NCI-H1092 (cell line): ENCODE data around the gene FRS3.
"Not testable (repeated sequence)": the region's sequence is repeated elsewhere in the genome, so short reads cannot be mapped to it uniquely, and the experiment has no call there.

Source experiments
- DNase-seq: peaks from one replicate; lab custom pipeline; 2025; lab: John Stamatoyannopoulos, UW

Gene FRS3

GRCh38 chr6:41768545-41769308 lies 11.0 kb downstream of the FRS3 start:
- no peak for DNase-seq

GRCh38 chr6:41767112-41767833 lies 12.4 kb downstream of the FRS3 start:
- DNase-seq, result no peak

DNA sequence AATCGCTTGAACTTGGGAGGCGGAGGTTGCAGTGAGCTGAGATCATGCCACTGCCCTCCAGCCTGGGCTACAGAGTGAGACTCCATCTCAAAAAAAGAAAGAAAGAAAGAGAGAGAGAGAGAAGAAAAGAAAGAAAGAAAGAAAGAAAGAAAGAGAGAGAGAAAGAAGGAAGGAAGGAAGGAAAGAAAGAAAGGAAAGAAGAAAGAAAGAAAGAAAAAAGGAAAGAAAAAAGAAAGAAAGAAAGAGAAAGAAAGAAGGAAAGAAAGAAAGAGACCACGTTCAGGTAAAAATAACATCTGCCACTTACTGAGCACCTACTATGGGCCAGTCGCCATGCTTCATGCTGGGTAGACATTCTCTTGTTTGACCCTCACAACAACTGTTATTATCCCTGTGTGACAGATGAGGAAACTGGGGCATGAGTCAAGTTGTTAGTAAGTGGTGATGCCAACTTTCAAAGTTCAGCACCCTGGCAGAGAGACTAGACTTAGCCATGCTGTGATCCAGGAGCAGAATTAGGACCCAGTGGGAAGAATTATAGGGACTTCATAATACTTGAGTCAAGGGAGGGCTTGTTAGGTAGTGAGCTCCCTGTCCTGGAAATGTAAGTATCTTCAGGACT lies 13.5 kb downstream of the FRS3 start:
- not testable (repeated sequence) for DNase-seq

DNA sequence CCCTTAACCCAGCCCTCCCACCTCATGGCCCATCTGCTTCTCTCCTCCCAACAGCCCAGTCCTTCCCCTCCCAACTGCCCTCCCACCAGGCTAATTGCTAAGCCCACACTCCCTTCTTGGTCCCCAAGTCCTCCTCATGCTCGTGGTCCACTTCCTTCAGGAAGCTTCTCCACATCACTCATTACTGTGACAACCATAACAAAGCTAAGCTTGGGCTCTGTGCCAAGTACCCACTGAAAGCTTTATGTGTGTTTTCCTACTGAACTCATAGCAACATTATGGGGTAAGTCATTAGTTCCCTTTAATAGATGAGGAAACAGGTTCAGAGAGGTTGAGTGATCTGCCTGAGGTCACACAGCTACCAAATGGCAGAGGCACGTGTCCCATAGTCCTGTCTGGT lies 16.2 kb downstream of the FRS3 start:
- DNase-seq, result no peak

- DNase-seq, result no peak
Observed at GRCh38 chr6:41759905-41760579, 19.7 kb downstream of the FRS3 start.

DNA sequence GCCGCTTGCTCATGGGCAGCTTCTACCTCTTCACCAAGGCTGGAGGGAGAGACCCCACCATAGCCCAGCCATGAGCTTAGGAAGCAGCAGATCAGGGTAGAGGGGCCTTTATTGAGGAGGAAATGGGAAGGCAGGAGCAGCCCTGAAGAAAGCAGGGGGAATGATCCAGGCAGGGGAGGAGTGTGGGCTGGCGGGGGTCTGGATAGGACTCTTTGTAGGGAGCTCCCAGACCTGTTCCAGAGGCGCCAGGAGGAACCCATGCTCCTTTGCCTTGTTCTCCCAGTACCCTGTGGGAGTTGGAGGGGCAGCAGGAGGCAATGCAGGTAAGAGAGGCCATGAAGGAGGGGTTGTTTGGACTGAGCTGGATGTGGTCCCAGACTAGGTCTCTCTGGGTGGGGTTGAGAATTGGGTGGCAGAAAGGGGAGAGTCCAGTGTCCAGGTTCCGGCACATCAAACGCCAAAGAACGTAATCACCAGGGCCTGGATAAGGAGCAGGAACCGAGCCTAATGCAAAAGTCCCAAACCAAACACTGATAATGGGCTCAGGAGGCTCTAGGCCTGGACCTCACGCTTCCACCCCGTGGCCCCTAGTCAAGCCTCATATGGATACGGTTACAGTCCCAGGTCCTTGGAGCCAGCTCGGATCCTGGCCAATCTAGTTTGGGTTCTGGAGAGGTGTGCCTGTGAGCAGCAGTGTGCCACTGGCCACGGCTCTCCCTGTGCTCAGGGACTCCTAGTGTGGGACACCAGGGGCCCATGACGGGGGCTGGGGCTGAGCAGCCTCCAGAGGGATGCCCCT lies 20.4 kb downstream of the FRS3 start:
- no peak for DNase-seq

DNA sequence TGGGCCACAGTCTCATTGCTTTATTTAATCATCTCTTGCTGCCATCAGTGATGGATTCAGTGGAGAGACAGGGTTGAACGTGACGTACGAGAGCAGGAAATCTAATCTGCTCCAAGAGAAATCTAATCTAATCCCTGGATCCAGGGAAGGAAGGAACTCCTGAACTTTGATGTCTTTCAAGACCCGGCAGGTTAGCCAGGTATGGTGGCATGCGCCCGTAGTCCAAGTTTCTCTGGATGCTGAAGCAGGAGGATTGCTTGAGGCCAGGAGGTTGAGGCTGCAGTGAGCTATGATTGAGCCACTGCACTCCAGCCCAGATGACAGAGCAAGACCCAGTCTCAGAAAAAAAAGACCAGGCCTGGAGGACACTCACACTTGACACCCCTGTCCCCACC lies 21.1 kb downstream of the FRS3 start:
- no peak for DNase-seq

- DNase-seq, result no peak
Observed at GRCh38 chr6:41757931-41758640, 21.6 kb downstream of the FRS3 start.

DNA sequence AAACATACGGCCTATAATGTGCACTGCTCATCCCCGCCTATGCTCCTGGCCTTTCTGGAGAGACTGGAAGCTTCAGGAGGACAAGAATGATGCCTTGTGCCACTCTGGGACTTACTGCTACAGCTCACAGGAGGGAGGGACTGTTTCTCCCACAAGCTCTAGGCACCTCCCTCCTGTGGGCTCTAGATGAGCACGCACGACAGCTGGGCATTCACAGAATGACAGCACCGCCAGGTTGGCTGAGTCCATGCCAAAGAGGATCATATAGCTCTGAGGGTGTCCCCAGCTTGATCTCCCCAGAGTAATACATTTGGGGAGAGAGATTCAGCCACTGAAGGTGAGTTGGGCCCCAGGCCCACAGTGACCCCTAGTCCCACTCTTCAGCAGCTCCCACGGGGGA lies 22.4 kb downstream of the FRS3 start:
- DNase-seq, result no peak

GRCh38 chr6:41756354-41756753 lies 23.3 kb downstream of the FRS3 start:
- DNase-seq, result no peak

- DNase-seq, result no peak
Observed at GRCh38 chr6:41755895-41756294, 23.8 kb downstream of the FRS3 start.

DNA sequence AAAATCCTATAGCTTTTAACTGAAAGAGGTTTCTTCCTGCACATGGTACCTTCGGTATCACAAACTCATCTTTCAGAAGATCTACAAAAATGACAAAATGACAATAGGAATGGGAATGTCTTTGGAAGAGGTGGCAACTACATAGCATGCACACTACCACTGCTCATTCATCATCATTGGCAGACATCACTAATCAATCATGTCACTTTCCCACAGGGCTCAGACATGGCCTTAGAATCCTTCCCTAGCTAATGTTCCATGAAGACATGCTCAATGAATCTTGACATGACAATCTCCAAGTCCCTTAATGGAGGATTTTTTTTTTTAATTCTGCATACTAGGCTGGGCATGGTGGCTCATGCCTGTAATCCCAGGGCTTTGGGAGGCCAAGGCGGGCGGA lies 29.3 kb downstream of the FRS3 start:
- DNase-seq, result no peak

DNA sequence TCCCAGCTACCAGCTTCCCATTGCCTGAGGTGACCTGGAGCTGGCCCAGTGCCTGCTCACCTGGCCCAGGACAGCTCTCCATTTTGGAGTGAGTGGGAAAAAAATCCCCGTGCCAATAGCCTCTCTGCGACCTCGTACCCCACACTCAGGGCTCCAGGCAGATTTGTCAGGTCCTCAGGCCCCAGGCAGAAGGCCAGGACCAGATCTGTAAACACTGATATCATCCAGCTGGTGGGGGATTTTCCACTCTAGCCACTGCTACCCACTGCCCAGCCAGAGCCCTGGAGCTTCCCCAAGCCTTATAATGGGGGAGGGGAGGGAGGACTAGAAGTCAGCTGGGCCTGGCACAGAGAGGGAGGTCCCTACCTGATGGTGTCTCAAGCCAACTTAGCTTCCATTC lies 31.2 kb downstream of the FRS3 start:
- DNase-seq, result no peak

DNA sequence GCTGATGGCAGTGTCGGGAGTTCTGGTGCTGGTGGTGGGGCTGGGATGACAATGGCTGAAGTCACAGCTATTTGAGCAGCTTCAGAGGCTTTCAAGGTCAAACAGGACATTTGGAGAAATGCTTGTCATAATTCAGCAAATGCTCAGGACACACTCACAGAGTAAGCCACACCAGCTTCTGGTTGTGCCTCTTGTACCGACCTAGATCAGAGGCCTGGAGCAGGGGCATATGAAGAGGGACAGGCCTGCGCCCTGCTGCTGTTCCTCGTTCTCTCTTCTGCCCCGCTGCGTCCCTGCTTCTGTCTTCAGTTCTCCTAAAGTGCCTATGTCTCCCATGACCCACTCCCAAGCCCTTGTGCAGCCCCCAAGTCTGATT lies 31.6 kb downstream of the FRS3 start:
- DNase-seq, result no peak

DNA sequence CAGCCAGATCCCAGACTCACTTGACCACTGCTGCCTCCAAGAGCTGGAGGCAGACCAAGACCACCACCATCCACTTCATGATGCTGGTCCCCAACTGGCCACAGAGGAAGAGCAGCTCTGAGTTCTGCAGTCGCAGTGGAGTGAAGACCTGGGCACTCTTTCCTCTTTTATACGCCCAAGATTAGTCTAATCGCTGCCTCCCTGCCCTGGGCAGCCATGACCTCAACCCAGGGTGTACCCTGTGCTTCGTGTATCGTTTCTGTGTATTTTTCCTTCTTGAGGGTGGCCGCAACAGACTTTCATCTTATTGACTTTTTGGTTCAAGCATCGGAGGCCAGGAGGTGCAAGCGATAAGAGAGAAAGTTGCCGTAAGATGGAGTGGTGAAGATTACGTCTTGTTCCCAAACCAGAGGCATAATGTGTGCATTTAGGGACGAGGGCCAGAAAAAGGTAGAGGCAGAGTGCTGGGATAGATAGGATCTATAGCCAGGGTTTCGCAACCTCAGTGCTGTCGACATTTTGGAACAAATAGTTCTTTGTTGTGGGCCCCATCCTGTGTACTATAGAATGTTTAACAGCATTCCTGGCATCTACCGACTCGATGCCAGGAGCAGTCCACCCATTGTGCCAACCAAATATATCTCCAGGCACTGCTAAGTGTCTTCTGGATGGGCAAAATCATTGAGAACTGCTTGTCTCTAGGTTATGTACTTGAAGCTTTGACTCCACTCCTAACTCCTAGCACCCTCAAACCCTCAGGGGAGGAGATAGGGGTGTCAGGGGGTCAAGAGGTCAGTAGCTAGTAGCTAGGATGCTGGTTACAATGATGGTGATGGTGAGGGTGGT lies 32.2 kb downstream of the FRS3 start, which contains the start of gene PGC:
Gene PGC, minus strand, starts transcription at position 142 of the 846 bp plus-strand sequence. Its CDS starts 63 bp downstream, at position 79.
- DNase-seq, result no peak

DNA sequence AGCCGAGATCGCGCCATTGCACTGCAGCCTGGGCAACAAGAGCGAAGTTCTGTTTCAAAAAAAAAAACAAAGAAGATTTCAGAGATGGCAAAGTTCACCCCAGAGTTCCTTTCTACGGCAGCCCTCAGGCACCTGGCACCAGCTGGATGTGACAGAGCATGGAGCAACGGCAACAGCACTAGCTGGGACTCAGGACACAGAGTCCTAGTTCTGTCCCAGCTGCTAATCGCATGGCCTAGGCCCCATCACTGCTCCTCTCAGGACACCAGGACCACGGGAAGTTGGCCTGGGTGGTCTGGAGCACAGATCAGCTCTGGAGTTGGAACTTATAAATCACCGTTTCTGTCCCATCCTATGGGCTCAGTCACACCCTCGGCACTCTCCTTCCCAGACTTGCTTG lies 33.6 kb downstream of the FRS3 start:
- DNase-seq, result no peak

- DNase-seq, result no peak
Observed at GRCh38 chr6:41744236-41744787, 35.4 kb downstream of the FRS3 start.

DNA sequence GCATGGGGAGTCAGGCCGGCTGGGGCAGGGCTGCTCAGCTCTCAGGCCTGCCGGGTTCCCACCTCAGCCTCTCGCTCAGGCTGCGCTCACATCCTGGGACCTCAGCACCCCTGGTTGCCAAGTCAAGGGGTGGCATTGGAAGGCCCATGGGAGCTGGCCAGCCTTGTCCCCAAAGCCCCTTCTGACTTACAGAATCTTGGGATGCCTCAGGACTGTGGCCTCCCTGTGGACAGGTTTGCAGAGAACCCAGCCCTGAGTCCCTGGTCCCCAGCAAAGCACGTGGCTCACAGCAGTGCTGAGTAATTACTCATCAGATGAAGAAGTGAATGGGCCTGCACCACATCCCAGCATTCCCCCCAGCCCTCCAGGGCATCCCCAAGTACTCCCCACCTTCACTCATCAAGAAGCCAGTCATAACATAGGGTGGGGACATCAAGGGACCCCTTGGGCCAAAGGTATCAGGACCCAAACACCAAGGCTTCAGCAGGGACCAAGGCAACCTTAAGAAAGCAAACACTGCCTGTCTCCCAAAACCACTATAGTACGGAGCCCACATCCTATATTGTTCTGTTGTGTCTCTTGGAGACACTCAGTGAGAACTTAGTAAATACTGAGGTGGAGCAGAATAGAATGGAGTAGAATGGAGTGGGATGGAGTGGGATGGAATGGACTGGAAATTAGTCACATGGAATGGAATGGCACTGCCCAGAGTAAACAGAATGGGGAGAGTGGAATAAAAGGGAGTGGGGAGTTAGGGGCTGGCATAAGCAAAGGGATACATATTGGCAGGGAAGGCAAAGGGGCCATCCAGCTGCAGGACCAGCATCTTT lies 36.1 kb downstream of the FRS3 start:
- no peak for DNase-seq
